Neural crest cell (in vitro differentiated cells): Measurements from ENCODE around the gene CLIP3. TPM values are rescaled to one million over a fixed set of nuclear protein-coding genes. Genes with fewer than 3 reads are reported as not detected.

ENCODE experiments used
- DNase-seq: peaks from one replicate; pipeline ENCODE4 v3.0.0; 2021; ENCODE audit warnings: low read depth, mixed read lengths, low spot score
- H3K27ac Mint-ChIP-seq: one replicate; pipeline ENCODE4 v1.8.0; 2021; ENCODE audit warnings: mild to moderate bottlenecking, mixed read lengths; ENCODE audit not compliant: unreplicated experiment
- H3K27me3 Mint-ChIP-seq: 2 replicates; pipeline ENCODE4 v1.8.0; 2021; ENCODE audit warnings: low read depth, mild to moderate bottlenecking, mixed read lengths
- H3K36me3 Mint-ChIP-seq: 2 replicates; pipeline ENCODE4 v1.8.0; 2021; ENCODE audit warnings: low read depth, mild to moderate bottlenecking, mixed read lengths
- H3K4me1 Mint-ChIP-seq: 2 replicates; pipeline ENCODE4 v1.8.0; 2021; ENCODE audit warnings: mixed read lengths
- H3K4me3 Mint-ChIP-seq: one replicate; pipeline ENCODE4 v1.8.0; 2021; ENCODE audit warnings: mild to moderate bottlenecking, mixed read lengths
- H3K9me3 Mint-ChIP-seq: 2 replicates; pipeline ENCODE4 v1.8.0; 2021; ENCODE audit warnings: mixed read lengths
- total RNA-seq: library from RNA; stranded (reverse); gene quantifications from 2 replicates; pipeline ENCODE4 v1.2.1, GENCODE V29; 2021
- TF ChIP-seq, protein P1 (sequence below): fragments of 200-600 bp; sonication (generic); conservative IDR thresholded peaks from 2 replicates; pipeline ENCODE4 v1.5.0; 2021; ENCODE audit warnings: antibody characterized with exemption, mild to moderate bottlenecking

Gene CLIP3
- total RNA-seq, 1 donor from 2014 or later, result 33.1 TPM

DNA sequence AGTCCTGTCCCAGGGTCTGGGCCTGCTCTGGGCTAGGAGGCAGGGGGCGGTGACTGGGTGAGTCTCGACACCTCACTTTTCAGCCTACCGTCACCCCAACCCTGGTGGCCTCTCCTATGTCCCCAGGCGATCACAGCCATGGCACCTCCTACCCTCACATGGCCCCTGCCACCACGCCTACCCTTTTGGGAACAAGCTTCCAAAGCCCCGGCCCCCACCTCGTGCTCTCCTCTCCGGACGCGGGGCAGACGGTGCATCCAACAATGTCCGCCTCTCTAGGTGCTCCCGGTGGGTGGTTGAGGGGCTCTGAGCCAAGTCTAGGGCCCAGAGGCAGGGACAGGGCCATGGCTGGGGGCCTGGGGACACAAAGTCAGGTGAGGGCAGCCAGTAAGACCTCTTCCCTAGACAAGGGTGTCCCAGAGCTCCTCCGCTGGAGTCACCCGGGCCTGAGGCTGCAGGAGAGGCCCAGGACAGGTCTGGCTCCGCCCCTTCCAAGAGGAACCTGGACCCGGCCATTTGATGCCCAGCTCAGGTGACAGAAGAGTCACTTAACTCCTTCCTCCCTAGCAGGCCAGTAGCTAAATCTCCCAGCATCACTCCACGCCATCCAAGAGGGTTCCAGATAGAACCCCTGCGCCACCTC is 24.2 kb downstream of the CLIP3 start, which contains the start of gene SYNE4:
Gene SYNE4, minus strand, starts transcription at position 478 of the 643 bp plus-strand sequence. Its CDS starts 132 bp downstream, at position 346.
- H3K27ac Mint-ChIP-seq, result peak within 1 kb of the TSS; percentile 45

DNA sequence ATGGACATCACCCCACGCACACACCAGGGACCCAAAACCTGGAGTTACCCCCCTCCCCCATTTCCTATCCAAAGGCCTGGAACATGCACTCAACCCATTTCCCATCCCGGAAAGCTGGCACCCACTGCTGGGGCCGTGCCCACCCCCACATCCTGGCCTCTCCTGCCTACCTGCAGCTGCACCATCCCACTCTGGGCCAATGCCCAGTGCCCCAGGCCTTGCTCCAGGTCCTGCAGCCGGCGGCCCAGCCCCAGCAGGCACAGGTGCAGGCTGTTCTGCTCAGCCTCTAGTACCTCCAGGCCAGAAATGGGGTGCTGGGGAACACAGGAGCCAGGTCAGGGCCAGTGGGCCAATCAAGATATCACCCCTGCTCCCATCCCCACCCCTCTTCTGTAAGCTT is 25.7 kb downstream of the CLIP3 start:
- no peak overlapping the region for H3K4me3 Mint-ChIP-seq
- TF ChIP-seq, protein P1, sequence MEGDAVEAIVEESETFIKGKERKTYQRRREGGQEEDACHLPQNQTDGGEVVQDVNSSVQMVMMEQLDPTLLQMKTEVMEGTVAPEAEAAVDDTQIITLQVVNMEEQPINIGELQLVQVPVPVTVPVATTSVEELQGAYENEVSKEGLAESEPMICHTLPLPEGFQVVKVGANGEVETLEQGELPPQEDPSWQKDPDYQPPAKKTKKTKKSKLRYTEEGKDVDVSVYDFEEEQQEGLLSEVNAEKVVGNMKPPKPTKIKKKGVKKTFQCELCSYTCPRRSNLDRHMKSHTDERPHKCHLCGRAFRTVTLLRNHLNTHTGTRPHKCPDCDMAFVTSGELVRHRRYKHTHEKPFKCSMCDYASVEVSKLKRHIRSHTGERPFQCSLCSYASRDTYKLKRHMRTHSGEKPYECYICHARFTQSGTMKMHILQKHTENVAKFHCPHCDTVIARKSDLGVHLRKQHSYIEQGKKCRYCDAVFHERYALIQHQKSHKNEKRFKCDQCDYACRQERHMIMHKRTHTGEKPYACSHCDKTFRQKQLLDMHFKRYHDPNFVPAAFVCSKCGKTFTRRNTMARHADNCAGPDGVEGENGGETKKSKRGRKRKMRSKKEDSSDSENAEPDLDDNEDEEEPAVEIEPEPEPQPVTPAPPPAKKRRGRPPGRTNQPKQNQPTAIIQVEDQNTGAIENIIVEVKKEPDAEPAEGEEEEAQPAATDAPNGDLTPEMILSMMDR, result no peak
- no peaks in the 10 kb centered on the region for H3K36me3 Mint-ChIP-seq
- H3K27ac Mint-ChIP-seq, result no peak overlapping the region
- no peaks in the 10 kb centered on the region for H3K9me3 Mint-ChIP-seq
- no peak for DNase-seq
- H3K4me1 Mint-ChIP-seq, result peaks cover 12% of the 10 kb centered on the region
- peaks cover 8% of the 10 kb centered on the region for H3K27me3 Mint-ChIP-seq

More for the DNA sequence above, 24.2 kb downstream of the CLIP3 start, which contains the start of gene SYNE4:
- H3K4me1 Mint-ChIP-seq, result peaks cover 18% of the 10 kb centered on the region
- TF ChIP-seq, protein P1, result no peak
- no peaks in the 10 kb centered on the region for H3K9me3 Mint-ChIP-seq
- H3K36me3 Mint-ChIP-seq, result no peaks in the 10 kb centered on the region
- no peak for DNase-seq
- H3K27me3 Mint-ChIP-seq, result peaks cover 8% of the 10 kb centered on the region
- H3K4me3 Mint-ChIP-seq, result peak within 1 kb of the TSS; percentile 79

DNA sequence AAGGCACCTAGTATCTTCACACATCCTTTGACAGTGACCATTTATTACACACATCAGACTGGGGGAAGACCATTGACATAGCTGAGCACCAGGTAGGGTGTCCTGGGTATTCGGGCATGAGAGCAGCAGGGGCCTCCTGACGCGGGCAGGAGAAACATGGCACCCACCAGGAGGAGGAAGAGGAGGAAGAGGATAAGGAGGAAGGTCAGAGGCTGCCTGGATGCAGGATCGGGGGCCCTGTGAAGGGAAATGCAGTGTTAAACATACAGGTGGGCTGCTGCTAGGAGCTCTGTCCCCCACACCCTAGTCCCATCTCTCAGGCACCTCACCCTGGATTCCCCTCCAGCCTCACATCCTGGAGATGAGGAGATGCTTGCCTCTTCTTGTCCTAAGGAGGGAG is 29.4 kb downstream of the CLIP3 start:
- Mint-ChIP-seq H3K9me3 (no peaks in the 10 kb centered on the region), H3K27me3 (no peaks in the 10 kb centered on the region), H3K4me3 (no peak overlapping the region), H3K27ac (no peak overlapping the region), H3K4me1 (no peaks in the 10 kb centered on the region), H3K36me3 (no peaks in the 10 kb centered on the region)
- no peak for DNase-seq
- TF ChIP-seq, protein P1, result no peak

DNA sequence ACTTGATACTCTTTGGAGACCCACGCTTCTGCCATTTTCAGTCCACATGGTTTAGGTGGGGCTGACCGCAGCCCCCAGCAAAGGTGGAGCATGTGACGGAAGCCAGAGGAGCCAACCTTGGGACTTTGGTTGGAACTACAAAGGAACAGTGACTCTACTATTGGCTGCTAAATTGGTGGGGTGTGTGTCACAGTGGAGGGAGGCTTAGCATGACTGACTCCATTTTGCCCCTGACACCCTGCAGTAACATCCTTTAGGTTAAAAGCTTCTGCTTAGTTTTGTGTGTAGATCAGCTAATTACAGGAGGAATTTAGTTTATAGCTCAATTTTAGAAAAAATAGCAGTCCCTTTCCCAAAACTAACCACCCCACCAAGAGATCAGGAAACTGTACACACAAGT is 31.1 kb downstream of the CLIP3 start:
- Mint-ChIP-seq H3K4me3 (no peak overlapping the region), H3K9me3 (no peaks in the 10 kb centered on the region), H3K27me3 (no peaks in the 10 kb centered on the region), H3K36me3 (no peaks in the 10 kb centered on the region), H3K27ac (no peak overlapping the region), H3K4me1 (peaks cover 3% of the 10 kb centered on the region)
- DNase-seq, result no peak
- TF ChIP-seq, protein P1, result no peak

DNA sequence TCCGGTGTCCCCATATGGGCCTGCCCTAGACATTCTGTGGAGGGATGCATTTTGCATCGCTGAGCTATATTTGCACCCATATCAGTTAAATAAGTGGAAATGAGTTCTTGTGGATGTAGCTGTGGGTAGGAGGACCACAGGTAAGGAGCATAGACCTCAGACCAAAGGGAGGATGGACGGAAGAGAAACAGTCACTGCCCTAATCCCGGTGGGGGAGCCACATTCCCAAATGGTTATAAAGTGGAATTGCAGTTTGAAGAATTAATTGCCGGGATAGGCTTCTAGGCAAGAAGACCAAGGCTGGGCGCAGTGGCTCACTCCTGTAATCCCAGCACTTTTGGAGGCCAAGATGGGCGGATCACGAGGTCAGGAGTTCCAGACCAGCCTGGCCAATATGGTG is 35.9 kb downstream of the CLIP3 start:
- TF ChIP-seq, protein P1, result no peak
- Mint-ChIP-seq H3K27me3 (peaks cover 2% of the 10 kb centered on the region), H3K4me3 (peak overlapping the region; percentile 87), H3K4me1 (peaks cover 18% of the 10 kb centered on the region), H3K36me3 (no peaks in the 10 kb centered on the region), H3K27ac (no peak overlapping the region), H3K9me3 (no peaks in the 10 kb centered on the region)
- DNase-seq, result no peak
